Mesothelial cell of epicardium (in vitro differentiated cells): Measurements from ENCODE around the gene ACADS. TPM values are rescaled to one million over a fixed set of nuclear protein-coding genes. Genes with fewer than 3 reads are reported as not detected.

Experiments
- DNase-seq, 2 experiments: peaks; one replicate each; pipeline ENCODE4 v3.0.0; 2021; ENCODE audit warnings: low spot score in 2 of 2; ENCODE audit not compliant: unreplicated experiment in 2 of 2
- H3K27ac Mint-ChIP-seq: 2 replicates; pipeline ENCODE4 v1.8.0; 2021; ENCODE audit warnings: mixed read lengths
- H3K27me3 Mint-ChIP-seq: 2 replicates; pipeline ENCODE4 v1.8.0; 2021; ENCODE audit warnings: low read depth, mixed read lengths
- H3K36me3 Mint-ChIP-seq: 2 replicates; pipeline ENCODE4 v1.8.0; 2021; ENCODE audit warnings: mixed read lengths
- H3K4me1 Mint-ChIP-seq: 2 replicates; pipeline ENCODE4 v1.8.0; 2021; ENCODE audit warnings: mixed read lengths
- H3K4me3 Mint-ChIP-seq: 2 replicates; pipeline ENCODE4 v1.8.0; 2021; ENCODE audit warnings: mild to moderate bottlenecking, moderate library complexity, mixed read lengths
- H3K9me3 Mint-ChIP-seq: 2 replicates; pipeline ENCODE4 v1.8.0; 2021; ENCODE audit warnings: mixed read lengths
- total RNA-seq: library from RNA; stranded (reverse); gene quantifications from 3 replicates; pipeline ENCODE4 v1.2.1, GENCODE V29; 2021
- TF ChIP-seq, protein P1 (sequence below): fragments of 200-600 bp; sonication (generic); IDR thresholded peaks from one replicate; pipeline ENCODE4 v1.5.0; 2021; ENCODE audit warnings: antibody characterized with exemption; ENCODE audit not compliant: unreplicated experiment

The ACADS gene
- total RNA-seq, 1 donor from 2014 or later, result 11.9 TPM

DNA sequence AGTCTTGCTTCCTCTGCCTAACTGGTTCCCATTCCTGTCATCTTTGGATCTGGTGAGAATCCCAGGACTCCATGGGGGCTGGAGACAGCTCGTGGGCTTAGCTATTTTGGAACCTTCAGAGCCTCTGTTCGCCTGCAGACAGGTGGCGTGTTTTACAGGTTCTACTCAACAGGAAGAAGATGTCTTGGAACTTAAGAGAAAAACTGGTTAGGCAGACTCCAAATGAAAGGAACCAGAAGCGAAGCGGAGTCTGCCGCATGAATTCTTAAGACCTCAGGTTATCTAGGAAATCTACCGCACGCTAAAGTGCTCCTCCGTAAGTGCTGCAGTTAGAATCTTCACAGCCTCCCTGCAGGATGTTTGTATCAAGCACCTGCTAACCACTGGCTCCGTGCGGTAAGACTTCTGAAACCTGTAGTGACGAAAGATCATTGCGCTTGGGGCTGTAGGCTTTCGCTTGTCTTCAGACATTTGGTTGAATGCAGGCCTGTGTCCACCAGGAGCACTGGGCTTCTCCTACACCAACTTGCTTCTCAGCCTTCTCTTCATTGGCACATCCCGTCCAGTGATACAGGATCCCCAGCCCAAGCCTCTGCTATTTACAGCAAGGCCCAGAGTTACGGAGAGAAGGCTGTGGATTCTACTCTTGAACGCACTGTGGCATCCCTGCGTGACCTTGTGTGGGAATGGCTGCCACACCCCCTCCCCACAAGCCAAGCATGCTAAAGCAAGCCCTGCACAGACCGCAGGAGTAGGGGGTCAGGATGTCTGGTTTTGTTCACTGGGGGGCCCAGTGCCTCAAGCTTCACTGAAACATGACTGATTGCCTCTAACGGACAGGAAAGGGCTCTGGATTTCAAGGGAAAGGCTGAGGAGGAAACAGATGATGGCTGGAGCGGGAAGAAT is 35.0 kb downstream of the ACADS start:
- Mint-ChIP-seq H3K9me3 (peaks cover under 1% of the 10 kb centered on the region), H3K4me1 (peaks cover 34% of the 10 kb centered on the region), H3K27ac (peak overlapping the region; percentile 98), H3K4me3 (peak overlapping the region; percentile 37), H3K27me3 (no peaks in the 10 kb centered on the region), H3K36me3 (peaks cover 18% of the 10 kb centered on the region)
- TF ChIP-seq, protein P1, sequence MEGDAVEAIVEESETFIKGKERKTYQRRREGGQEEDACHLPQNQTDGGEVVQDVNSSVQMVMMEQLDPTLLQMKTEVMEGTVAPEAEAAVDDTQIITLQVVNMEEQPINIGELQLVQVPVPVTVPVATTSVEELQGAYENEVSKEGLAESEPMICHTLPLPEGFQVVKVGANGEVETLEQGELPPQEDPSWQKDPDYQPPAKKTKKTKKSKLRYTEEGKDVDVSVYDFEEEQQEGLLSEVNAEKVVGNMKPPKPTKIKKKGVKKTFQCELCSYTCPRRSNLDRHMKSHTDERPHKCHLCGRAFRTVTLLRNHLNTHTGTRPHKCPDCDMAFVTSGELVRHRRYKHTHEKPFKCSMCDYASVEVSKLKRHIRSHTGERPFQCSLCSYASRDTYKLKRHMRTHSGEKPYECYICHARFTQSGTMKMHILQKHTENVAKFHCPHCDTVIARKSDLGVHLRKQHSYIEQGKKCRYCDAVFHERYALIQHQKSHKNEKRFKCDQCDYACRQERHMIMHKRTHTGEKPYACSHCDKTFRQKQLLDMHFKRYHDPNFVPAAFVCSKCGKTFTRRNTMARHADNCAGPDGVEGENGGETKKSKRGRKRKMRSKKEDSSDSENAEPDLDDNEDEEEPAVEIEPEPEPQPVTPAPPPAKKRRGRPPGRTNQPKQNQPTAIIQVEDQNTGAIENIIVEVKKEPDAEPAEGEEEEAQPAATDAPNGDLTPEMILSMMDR, result no peak
- no peak for DNase-seq

DNA sequence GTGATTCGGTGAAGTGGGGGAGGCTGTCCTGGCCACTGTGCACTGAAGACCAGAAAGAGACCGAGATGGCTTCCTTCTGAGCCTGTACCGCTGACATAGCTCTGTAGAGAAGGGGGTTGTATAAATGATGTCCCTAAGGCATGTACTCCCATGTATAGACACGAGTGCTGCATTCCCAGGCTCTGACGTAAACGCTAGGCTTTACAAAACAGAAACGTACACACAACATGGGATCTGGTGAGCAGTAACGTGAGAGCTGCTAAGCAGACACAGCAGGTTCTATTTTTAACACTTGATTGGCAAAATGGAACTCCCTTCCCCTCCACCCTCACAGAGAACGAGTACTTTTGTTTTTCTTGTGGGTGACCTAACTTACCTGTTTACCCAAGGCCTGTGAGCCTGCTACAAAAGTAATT is 35.9 kb downstream of the ACADS start:
- peak in 1 of 2 experiments; percentile 63 for DNase-seq
- H3K27me3 Mint-ChIP-seq, result no peaks in the 10 kb centered on the region
- peaks cover 34% of the 10 kb centered on the region for H3K4me1 Mint-ChIP-seq
- no peaks in the 10 kb centered on the region for H3K9me3 Mint-ChIP-seq
- peaks cover 24% of the 10 kb centered on the region for H3K36me3 Mint-ChIP-seq
- TF ChIP-seq, protein P1, result no peak
- peak overlapping the region; percentile 37 for H3K4me3 Mint-ChIP-seq
- peak overlapping the region; percentile 98 for H3K27ac Mint-ChIP-seq

GRCh38 chr12:120762086-120762485 is 36.5 kb downstream of the ACADS start:
- peak overlapping the region; percentile 98 for H3K27ac Mint-ChIP-seq
- TF ChIP-seq, protein P1, result no peak
- no peak overlapping the region for H3K4me3 Mint-ChIP-seq
- no peaks in the 10 kb centered on the region for H3K9me3 Mint-ChIP-seq
- H3K4me1 Mint-ChIP-seq, result peaks cover 34% of the 10 kb centered on the region
- no peaks in the 10 kb centered on the region for H3K27me3 Mint-ChIP-seq
- H3K36me3 Mint-ChIP-seq, result peaks cover 29% of the 10 kb centered on the region
- DNase-seq, result no peak

GRCh38 chr12:120763250-120763649 is 37.6 kb downstream of the ACADS start:
- no peak overlapping the region for H3K4me3 Mint-ChIP-seq
- H3K27me3 Mint-ChIP-seq, result no peaks in the 10 kb centered on the region
- H3K27ac Mint-ChIP-seq, result peak overlapping the region; percentile 98
- H3K4me1 Mint-ChIP-seq, result peaks cover 43% of the 10 kb centered on the region
- peaks cover 40% of the 10 kb centered on the region for H3K36me3 Mint-ChIP-seq
- TF ChIP-seq, protein P1, result no peak
- no peak for DNase-seq
- H3K9me3 Mint-ChIP-seq, result no peaks in the 10 kb centered on the region

- no peak for DNase-seq
- H3K27me3 Mint-ChIP-seq, result no peaks in the 10 kb centered on the region
- H3K27ac Mint-ChIP-seq, result peak overlapping the region; percentile 63
- peaks cover 35% of the 10 kb centered on the region for H3K4me1 Mint-ChIP-seq
- no peak overlapping the region for H3K4me3 Mint-ChIP-seq
- TF ChIP-seq, protein P1, result no peak
- peaks cover 45% of the 10 kb centered on the region for H3K36me3 Mint-ChIP-seq
- no peaks in the 10 kb centered on the region for H3K9me3 Mint-ChIP-seq
These were observed 39.2 kb downstream of the ACADS start for GRCh38 chr12:120764816-120765215.
